ENCODE results near the gene FOXJ1.

FOXJ1 gene

DNA sequence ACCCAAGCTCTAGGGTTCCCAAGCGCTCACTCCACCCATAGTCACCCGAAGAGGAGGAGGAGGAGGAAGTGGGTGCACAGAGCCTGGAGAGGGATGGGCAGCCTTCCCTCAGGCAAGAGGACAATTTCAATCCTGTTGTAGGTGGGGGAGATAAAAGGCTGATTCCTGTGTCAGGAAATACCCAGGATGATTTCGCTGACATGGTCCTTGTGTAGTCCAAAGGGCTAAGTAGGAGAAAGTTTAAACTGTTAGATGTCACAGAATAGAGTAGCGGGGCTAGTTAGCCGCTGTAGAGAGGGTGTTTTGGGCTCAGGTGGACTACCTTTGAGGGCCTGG is 36.2 kb downstream of the FOXJ1 start:
- Histone ChIP-seq H3K36me3 (peaks cover 21 to 28% (median 24%) of the 10 kb centered on the region in 11 experiments), H3K4me1 (peaks cover 29 to 51% (median 43%) of the 10 kb centered on the region in 10 experiments), H3K4me2 (peak overlapping the region in 6 of 11 experiments; percentile 88 to 96 (median 90); a peak in 9 of 22 replicates), H3K9me3 (replicated peaks in 1 of 11) (no peaks in the 10 kb centered on the region), H4K20me1 (no peaks in the 10 kb centered on the region), H3K4me3 (no peak overlapping the region), H3K9ac (no peak overlapping the region), H3K27me3 (no peaks in the 10 kb centered on the region), H3K27ac (no peak overlapping the region; a peak in 1 of 22 replicates)
- TF ChIP-seq Cebpa-rat (IDR thresholded peaks at IDR 0.05), result no peak

- Histone ChIP-seq H3K4me3 (peak overlapping the region; percentile 71 to 82 (median 74)), H3K4me2 (peak overlapping the region; percentile 88 to 97 (median 91)), H3K4me1 (peaks cover 29 to 51% (median 43%) of the 10 kb centered on the region in 10 experiments), H4K20me1 (no peaks in the 10 kb centered on the region), H3K9ac (peak overlapping the region in 10 of 11 experiments; percentile 75 to 89 (median 86); a peak in 20 of 22 replicates), H3K36me3 (peaks cover 26 to 33% (median 30%) of the 10 kb centered on the region in 11 experiments), H3K27ac (peak overlapping the region; percentile 69 to 89 (median 82); a peak in 21 of 22 replicates), H3K27me3 (no peaks in the 10 kb centered on the region), H3K9me3 (replicated peaks in 1 of 11) (no peaks in the 10 kb centered on the region)
- TF ChIP-seq Cebpa-rat (IDR thresholded peaks at IDR 0.05), result no peak
Measured at GRCh38 chr17:76104140-76104895, 36.7 kb downstream of the FOXJ1 start.

- H3K4me2 ChIP-seq, result peak within 1 kb of the TSS; percentile 88 to 97 (median 91)
- peaks cover 33 to 41% (median 37%) of the 10 kb centered on the region in 11 experiments for H3K36me3 ChIP-seq
- H4K20me1 ChIP-seq, result no peaks in the 10 kb centered on the region
- H3K27ac ChIP-seq, result peak within 1 kb of the TSS; percentile 69 to 89 (median 82)
- peaks cover 29 to 51% (median 43%) of the 10 kb centered on the region in 10 experiments for H3K4me1 ChIP-seq
- H3K9ac ChIP-seq, result peak within 1 kb of the TSS; percentile 75 to 89 (median 86)
- no peak for TF ChIP-seq Cebpa-rat (IDR thresholded peaks at IDR 0.05)
- peak within 1 kb of the TSS; percentile 71 to 82 (median 74) for H3K4me3 ChIP-seq
- no peaks in the 10 kb centered on the region for H3K27me3 ChIP-seq
- no peaks in the 10 kb centered on the region for H3K9me3 ChIP-seq (replicated peaks in 1 of 11)
Measured at GRCh38 chr17:76103274-76104139, 37.5 kb downstream of the FOXJ1 start, which contains the start of gene EXOC7. Gene EXOC7, minus strand, starts transcription at chr17:76103787. Its CDS starts 95 bp downstream, at chr17:76103692.

GRCh38 chr17:76102944-76103273 is 38.1 kb downstream of the FOXJ1 start:
- Histone ChIP-seq H3K9ac (peak overlapping the region; percentile 75 to 89 (median 86)), H3K4me3 (peak overlapping the region; percentile 71 to 82 (median 74)), H3K4me1 (peaks cover 29 to 51% (median 43%) of the 10 kb centered on the region in 10 experiments), H4K20me1 (no peaks in the 10 kb centered on the region), H3K27me3 (no peaks in the 10 kb centered on the region), H3K4me2 (peak overlapping the region; percentile 86 to 97 (median 90)), H3K27ac (peak overlapping the region; percentile 69 to 89 (median 82)), H3K9me3 (replicated peaks in 1 of 11) (no peaks in the 10 kb centered on the region), H3K36me3 (peaks cover 39 to 47% (median 43%) of the 10 kb centered on the region in 11 experiments)
- no peak for TF ChIP-seq Cebpa-rat (IDR thresholded peaks at IDR 0.05)

DNA sequence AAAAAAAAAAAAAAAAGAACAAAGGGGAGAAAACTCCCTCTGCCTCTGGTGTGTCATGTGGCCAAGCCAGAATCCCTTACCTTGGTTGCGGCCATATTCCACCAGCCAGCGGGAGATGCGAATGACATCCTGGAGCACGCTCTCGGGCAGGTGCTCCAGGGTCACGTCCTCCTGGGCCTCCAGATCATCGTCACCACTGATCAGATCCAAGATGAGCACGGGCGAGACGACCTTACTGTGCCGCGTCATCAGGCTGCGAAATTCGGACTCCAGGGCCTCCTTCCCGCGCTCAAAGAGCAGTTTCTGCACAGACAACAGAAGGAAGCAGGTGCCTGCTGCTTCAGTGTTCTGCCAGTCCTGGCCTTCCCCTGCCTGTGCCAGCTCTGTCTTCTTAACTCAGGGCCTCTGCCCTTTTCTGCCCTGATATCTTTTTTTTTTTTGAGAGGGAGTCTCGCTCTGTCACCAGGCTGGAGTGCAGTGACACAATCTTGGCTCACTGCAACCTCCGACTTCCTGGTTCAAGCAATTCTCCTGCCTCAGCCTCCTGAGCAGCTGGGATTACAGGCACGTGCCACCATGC is 43.2 kb downstream of the FOXJ1 start:
- H4K20me1 ChIP-seq, result peaks cover 0 to 22% (median 11%) of the 10 kb centered on the region in 11 experiments; a peak in 14 of 22 replicates
- no peak for TF ChIP-seq Cebpa-rat (IDR thresholded peaks at IDR 0.05)
- no peak overlapping the region for H3K4me3 ChIP-seq
- peaks cover 85 to 98% (median 93%) of the 10 kb centered on the region in 11 experiments for H3K36me3 ChIP-seq
- H3K4me2 ChIP-seq, result no peak overlapping the region
- H3K9ac ChIP-seq, result no peak overlapping the region
- no peak overlapping the region for H3K27ac ChIP-seq
- H3K4me1 ChIP-seq, result peaks cover 18 to 34% (median 27%) of the 10 kb centered on the region in 10 experiments
- no peaks in the 10 kb centered on the region for H3K27me3 ChIP-seq
- no peaks in the 10 kb centered on the region for H3K9me3 ChIP-seq (replicated peaks in 1 of 11)

GRCh38 chr17:76095943-76096342 is 45.1 kb downstream of the FOXJ1 start:
- H3K4me3 ChIP-seq, result no peak overlapping the region
- H3K27ac ChIP-seq, result no peak overlapping the region
- no peaks in the 10 kb centered on the region for H3K27me3 ChIP-seq
- no peak for TF ChIP-seq Cebpa-rat (IDR thresholded peaks at IDR 0.05)
- peaks cover 0 to 33% (median 30%) of the 10 kb centered on the region in 10 experiments; a peak in 18 of 20 replicates for H3K4me1 ChIP-seq
- H4K20me1 ChIP-seq, result peaks cover 0 to 40% (median 19%) of the 10 kb centered on the region in 11 experiments; a peak in 14 of 22 replicates
- H3K36me3 ChIP-seq, result peaks cover 84 to 100% (median 97%) of the 10 kb centered on the region in 11 experiments
- no peak overlapping the region for H3K4me2 ChIP-seq
- no peak overlapping the region for H3K9ac ChIP-seq
- H3K9me3 ChIP-seq (replicated peaks in 1 of 11), result no peaks in the 10 kb centered on the region

- peak overlapping the region in 5 of 11 experiments; percentile 32 to 77 (median 59); a peak in 5 of 22 replicates for H3K4me2 ChIP-seq
- TF ChIP-seq Cebpa-rat (IDR thresholded peaks at IDR 0.05), result no peak
- peaks cover 0 to 51% (median 21%) of the 10 kb centered on the region in 11 experiments; a peak in 14 of 22 replicates for H4K20me1 ChIP-seq
- H3K4me1 ChIP-seq, result peaks cover 0 to 33% (median 30%) of the 10 kb centered on the region in 10 experiments; a peak in 17 of 20 replicates
- H3K9me3 ChIP-seq (replicated peaks in 1 of 11), result no peaks in the 10 kb centered on the region
- H3K4me3 ChIP-seq, result no peak overlapping the region
- 0 out of 22 replicates have a peak overlapping the region, but pooled peaks of 1 of the 11 experiments have one; percentile 48 for H3K9ac ChIP-seq
- H3K27ac ChIP-seq, result no peak overlapping the region
- no peaks in the 10 kb centered on the region for H3K27me3 ChIP-seq
- H3K36me3 ChIP-seq, result peaks cover 84 to 100% (median 97%) of the 10 kb centered on the region in 11 experiments
Measured at GRCh38 chr17:76094046-76094445, 47.0 kb downstream of the FOXJ1 start.
